NCI-H2171 (cell line): ENCODE results near the gene C18orf63.

Experiments used
- DNase-seq: peaks from one replicate; lab custom pipeline; 2025; lab: John Stamatoyannopoulos, UW

Gene C18orf63

DNA sequence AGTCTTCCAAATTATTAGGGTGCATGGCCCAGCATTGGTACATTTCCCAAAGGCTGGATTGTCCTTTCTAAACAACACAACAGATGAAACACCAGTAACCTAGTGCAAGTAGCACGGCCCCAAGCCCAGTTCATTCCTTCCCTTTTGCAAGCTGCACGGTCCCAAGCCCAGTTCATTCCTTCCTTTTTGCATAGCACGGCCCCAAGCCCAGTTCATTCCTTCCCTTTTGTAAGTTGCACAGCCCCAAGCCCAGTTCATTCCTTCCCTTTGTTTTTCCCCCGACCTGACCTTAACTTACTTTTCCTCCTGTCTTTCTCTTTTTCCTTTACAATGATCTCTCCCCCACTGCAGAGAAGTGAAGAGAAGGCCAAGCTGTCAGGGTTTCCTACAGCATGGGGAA, 60.9 kb downstream of the C18orf63 start:
- no peak for DNase-seq

DNA sequence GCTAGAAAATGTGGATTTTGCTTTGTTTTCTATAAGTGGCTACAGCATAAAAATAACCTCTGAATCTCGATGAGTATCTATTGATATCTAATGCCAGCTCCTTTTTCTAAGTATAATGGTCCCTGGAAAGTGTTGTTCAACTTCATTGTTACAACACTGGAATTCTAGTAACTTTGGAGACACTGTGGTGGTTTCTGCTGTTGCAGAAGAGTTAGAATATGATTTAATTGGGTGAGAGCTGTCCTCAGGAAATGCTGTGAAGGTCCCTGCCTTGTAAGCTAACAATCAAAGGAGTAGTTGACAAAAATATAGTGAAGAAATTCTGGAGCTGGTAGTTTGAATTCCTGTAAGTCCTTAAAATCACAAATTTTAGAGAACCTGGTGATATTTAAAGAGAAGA, 62.1 kb downstream of the C18orf63 start:
- DNase-seq = no peak

DNA sequence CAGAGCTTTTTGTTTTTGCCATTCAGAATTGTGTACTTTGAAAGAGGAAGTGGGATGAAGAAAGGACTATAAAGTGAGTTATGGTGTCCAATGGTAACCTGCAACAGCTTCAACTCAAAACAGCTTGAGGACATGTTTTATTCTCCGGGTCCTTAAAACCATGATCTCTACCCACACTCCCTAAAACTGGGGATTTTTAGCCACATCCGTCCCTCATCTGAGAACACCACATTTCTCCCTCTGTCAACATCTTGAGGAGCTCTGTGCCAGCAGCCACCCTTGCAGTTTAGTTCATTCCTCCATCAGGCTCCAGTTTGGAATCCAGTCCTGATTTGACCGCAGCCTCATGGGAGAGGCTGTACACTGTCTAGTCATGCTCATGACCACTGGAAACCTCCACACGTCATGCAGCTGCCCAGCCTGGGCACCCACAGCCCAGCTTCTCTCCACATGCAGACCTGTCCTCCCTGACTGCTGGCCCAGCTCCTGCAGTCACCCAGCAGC, 62.6 kb downstream of the C18orf63 start:
- DNase-seq = no peak

DNA sequence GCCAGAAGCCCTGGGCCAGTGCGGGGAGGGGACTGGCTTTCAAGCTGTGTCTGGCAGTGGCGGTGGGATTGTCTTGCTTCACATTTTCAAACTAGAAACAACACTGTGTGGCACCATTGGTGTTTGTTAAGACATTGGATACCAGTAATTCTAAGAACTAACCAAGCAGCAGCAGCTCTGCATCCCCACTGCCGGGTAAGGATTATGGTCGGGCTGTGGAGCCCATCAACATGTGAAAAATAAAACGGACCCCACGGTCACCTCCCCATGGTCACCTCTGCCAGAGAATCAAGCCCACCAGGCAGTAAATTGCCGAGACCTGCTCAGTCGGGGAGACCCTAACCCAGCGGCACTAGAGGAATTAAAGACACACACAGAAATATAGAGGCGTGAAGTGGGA, 65.3 kb downstream of the C18orf63 start:
- DNase-seq = no peak

DNA sequence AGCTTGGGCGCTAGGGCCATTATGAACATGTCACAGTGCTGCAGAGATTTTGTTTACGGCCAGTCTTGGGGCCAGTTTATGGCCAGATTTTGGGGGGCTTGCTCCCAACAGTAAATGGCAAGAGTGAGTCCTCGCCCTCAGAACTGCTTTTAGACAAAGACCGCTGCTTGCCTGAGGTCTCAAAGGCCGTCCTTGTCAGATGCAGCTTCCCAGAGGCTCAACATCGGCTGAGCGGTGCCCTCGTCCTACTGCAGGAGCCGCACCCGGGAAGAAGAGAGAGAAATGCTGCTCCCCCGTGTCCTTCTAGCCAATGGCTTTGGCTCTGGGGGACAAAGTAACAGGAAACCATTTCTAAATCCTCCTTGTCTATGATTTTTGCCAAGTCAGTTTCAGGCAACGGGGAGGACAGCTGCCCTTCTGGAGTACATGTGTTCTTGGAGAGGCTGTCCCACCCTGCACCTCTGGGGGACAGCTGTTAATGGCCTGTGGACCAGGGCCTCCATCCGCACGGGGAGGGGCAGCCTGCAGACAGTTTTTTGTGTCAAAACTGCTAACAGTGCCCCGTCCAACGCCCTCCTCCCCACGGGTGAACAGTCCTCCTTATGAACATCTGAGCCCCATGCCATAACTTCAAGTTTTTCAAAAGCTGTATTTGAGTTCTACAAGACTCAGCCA, 66.1 kb downstream of the C18orf63 start:
- DNase-seq = no peak

DNA sequence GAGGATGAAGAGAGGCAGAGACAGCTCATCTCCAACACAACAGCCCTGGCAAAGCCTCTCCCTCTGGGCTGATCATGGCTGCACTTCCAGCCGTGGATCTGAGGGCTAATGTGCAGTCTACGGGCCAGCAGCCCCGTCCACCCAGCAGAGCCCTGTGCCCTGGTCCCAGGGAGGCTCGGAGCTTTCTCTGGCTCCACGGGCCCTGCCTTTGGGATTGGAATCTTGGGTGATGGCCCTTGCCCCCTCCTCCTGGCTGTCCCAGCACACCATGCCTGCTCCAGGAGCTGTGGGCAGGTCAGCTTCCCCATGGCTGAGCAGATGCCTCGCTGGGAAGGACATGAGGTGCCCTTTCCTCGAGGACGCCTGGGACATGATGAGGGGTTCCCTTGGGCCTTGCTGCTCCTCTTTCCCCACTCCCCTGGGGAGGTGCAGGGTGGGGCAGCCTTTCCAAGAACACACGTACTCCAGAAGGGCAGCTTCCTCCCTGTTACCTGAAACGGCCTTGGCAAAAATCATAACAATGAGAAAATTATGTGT, 66.9 kb downstream of the C18orf63 start:
- no peak for DNase-seq

DNA sequence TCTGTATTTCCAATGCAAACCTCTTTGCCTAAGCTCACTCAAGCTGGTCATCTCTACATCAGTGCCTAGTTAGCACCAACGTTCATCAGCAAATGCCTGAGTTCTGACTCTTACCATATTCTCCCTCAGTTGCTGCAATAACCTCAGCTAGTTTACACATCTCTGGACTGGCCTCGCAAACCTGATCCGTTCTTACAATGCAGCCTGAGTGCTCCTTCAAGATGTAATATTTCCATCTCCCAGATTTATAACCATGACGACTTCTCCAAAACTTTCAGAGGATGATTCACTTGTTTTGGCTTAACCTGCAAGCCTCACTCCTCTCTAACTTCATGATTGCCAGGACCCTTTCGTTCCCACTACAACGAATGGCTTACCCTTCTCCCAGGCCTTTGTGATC, 71.7 kb downstream of the C18orf63 start:
- DNase-seq = no peak

DNA sequence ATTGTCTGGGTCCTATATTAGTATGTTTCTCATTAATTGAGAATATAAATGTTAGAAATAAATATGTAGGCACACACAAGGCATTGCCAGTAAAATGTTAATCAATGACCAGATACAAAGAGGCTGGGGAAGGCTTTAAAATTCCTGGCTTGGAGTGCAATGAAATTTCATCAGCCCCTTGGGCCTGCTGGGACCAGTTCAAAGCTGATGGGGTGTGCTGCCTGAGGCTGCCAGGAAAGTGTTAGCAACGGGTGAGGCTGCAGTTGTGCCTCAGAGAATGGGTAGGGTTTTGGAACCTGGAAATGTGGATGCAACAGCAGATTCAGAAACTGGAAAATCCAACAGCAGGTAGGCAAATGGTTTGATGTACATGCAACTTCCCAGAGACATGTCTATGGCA, 72.6 kb downstream of the C18orf63 start:
- DNase-seq = no peak

DNA sequence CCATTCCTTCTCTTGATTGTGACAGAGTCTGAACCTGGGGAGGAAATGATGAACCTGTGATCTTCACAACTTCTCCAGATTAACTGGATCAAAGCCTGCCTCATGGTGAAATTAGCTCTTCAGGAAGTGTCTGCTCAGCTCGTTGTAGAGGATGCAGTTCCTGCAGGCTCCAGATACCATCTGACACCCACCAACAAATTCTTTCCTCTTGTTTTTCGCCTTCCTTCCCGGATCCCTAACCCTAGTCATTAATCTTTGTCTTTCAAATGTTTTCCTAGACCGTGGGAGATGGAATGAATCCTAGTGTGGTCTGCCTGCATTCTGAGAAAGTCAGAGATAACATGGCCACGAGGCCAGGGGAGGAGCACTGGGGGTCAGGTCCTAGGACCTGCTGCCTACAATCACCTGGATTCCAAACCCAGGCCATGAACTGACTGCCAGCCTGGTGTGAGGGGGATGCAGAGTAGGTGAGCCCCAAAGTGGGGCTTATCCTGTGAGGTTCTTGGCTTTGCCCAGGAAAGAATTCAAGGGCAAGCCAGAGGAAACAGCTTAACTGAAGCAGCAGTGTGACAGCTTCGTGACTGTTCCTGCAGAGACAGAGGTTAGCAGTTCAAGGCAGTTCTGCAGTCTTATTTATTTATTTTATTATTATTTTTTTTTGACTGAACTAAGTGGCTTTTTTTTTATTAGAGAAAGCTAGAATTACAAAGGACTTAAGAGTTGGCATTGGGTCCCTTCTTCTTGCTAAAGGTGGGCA, 73.7 kb downstream of the C18orf63 start:
- DNase-seq = no peak

DNA sequence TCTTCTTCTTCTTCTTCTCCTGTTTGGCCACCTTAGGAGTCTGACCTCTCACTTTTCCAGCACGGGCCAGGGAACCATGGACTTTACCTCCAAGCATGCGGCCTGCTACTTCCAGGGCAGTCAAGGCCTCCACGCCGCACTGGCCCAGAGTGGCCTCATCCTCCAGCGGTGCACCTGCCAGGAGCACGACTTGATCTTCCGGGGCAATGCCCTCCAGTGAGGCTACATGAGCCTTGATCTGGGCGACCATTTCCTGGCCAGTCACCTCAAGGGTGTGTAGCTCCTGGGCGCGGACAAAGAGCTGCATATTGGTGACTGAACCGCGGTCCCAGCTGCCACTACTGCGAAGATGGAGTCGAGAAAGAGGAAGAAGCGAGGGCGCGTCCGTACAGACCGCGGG, 74.4 kb downstream of the C18orf63 start:
- no peak for DNase-seq

DNA sequence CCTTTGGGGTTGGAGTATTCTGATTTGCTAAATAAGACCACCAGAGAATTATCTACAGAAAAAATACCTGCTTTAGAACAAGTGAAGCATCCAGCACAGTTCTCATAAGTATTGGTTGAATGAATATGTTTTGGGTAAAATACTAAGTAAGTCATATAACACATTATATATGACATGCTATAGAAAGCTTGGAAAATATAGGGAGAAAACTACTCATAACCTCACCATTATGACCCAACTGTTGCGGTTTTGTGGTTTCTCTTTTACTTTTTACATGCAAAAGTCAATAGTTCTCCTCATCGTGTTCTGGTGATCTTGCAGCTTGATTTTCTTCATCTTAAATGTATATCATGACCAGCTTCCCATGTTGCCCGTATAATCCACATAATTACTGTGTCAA, 75.3 kb downstream of the C18orf63 start:
- DNase-seq = no peak

DNA sequence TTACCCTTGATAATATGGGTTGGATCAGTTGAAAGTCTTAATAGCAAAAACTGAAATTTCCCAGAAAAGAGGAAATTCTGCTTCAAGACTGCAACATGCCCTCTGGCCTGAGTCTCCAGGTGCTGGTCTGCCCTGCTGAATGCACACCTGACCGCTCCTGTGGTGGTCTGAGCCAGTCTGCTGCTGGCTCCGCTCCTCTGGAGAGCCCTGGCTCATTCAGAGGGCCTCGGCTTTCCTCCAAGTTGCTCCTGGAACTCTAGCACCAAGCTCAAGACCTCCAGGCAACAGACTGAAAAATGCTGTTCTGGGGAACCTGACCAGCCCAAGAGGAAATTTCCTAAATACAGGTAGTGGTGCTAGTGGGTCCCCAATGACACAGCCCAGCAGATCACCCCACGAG, 76.7 kb downstream of the C18orf63 start:
- no peak for DNase-seq

DNA sequence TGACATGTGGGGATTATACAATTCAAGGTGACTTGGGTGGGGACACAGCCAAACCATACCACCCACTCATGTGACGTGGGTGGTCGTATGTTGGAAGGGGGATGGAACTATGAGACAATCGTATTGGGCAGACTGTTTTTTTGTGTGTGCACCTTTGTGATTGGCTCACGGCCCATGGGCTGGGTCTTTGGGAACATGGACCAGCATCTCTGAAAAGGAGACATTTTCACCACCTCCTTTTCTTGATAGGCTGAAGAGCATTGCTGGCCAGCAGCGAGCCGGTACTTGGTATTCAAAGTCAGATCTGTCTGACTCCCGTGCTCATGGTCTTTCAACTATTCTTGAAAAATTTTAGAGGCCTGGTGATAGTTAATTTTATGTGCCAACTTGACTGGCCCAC, 79.4 kb downstream of the C18orf63 start:
- no peak for DNase-seq

DNA sequence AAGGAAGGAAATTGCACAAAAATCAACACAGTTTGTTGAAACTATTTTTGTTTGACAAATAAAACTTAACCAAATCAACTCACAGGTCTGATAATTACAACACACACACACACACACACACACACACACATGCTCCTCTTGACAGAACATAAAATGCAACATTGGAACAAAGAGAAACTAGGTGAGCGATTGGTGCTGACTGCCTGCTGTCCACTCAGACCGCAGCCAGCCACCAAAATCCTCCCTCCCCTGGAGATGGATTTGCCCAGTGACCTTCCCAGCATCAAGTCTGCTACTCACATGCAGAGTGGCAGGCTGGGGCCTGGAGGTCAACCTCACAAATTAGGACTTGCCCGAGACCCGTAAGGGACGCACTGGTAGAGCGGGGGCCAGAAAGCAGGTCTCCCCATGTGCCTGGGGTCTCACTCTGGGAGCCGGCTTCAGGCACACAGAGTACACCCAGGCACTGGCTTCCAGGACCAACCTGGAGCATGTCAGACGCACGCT, 80.1 kb downstream of the C18orf63 start:
- no peak for DNase-seq

DNA sequence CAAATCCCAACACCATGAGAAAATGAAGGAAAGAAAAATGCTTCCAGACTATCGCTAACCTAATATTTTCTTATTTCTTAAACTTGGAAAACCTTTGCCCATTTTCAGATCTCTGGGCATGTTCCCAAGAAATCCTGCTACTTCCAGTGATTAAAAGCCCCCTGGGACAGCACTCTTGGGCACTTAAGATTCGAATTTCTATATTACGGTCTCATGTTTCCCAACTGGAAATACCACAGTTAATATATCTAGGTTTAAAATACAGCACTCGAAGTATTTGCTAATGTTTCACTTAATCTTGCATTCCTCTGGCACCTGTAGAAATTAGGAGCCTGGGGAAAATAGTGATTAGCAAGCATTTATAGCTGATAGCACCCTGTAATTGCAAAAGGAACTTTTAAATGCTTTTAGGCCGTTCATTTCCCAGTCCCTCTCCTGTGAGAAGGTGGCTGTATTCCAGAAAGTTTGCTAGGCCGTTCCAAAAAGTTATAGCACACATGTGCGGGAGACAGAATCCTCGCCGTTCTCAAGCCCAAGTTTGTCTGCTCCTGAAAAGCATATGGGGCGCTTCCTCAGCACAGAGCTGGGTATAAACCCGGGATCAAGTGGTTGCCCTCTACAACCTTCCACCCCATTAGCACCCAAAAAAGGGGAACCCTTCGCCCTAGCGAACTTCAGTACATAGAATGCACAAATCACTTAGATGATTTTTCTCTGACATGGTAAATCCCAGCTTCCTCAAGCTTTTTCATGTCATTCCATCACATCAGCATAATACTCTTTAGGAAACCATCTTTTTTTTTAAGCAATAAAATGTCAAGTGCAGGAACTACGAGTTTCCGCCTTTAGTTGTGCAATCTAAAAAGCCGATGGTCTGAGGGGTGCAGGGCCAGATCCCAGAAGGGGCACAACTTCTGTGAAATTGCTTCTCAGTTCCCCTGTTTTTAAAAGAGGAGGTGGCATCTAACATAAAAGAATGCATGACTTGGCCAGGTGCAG, 80.8 kb downstream of the C18orf63 start:
- no peak for DNase-seq

DNA sequence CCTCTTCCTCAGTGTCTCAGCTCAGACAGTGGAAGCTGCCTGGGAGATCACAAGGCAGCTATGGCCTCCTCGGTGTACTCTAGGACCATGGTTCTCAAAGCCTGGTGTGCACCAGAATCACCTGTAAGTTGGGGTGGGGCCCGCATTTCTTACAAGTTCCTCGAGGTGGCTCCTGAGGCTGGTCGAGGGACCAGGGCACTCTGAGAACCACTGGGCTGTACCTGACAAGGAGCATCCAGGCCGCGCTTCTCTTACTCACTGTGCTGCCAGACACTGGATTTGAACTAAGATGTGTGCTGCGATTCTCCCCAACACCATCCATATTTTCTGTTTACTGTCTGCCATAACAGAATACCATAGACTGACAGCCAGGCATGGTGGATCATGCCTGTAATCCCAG, 81.9 kb downstream of the C18orf63 start:
- DNase-seq = no peak

DNA sequence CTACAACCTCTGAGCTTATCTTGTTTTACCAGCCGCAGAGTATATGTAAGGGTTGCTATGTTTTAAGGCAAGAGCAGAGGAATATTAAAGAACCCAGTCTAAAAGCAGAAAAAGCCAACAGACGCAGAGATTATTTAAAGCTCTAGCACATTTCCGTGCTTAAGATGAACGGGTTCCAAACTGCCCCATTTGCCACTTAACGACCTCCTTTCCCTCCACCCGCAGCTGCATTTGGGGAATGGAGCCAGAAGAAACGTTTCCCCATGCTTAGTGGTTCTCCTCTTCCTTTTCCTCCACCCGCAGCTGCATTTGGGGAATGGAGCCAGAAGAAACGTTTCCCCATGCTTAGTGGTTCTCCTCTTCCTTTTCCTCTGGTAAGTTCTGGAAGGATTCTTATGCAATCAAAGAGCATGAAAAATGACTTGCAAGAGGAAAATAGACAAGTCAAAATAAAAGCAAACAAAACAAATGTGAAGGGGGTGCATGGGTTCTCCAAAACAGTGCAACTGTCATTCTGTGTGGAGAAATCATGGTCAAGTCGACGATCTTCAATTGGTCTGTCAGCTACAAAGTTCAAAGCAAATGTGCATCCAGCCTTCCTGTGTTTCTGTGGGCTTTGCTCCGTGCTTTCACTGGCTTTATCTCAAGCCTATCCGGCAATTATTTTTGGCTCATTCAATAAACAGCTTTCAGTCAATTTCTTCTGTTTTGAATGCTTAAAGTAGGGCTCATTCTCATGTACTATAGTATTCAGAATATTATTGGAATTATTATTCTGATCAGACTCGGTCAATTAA, 83.7 kb downstream of the C18orf63 start:
- no peak for DNase-seq

DNA sequence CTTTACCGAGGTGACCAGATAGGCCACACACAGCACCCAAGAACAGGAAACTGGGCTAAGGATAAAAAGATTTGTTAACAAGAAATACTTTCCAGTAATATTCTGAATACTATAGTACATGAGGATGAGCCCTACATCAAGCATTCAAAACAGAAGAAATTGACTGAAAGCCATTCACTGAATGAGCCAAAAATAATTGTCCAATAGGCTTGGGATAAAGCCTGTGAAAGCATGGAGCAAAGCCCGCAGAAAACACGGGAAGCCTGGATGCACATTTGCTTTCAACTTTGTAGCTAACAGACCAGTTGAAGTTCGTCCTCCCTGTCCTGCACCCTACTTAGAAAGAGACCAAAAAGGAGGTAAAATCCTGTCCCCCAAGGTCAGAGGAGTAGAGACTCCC, 85.2 kb downstream of the C18orf63 start:
- DNase-seq = no peak

DNA sequence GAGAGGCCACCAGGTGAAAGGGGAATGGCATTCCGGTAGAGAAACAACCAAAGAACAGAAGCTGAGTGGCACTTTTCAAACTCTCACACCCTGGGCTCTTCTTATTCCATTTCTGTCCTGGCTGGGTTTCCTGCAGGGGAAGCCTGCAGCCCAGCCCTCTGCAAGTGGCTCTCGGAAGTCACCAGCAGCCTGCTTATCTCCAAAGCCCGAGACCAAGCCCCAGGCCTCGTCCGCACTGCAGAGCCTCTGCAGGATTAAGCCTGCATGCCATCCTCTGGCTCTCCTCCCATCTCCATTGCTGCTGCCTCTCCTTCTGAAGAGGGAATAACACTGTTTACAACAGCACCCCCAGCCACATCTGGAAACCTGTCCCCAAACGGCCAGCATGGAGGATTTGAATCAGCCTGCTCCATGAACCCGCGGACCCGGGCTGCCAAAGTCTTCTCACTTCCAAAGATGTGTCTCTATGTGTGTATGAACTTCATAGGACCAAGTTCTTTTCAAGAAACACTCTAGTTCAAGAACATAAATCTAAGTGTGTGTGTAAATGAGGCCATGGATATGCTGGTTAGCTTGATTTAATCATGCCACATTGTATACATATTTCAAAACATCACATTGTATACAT, 87.3 kb downstream of the C18orf63 start:
- no peak for DNase-seq

DNA sequence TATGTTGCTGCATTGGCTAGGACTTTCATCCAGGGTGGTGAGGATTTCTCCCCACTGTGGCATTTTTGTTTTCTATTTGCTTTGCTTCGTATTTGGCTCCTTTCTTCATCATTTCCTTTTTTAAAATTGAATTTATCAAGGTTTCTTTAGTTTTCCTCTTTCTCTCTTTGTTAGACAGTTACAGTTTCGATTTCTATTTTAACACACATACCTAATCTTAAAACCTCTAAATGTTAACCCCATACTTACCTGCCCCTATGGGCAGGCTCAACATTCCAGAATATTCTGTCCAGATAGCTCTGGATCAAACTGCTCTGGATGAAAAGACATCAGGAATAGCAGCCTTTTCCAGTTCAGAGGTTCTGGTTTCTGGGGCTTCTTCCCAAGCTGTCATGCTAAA, 92.2 kb downstream of the C18orf63 start:
- no peak for DNase-seq
